ENCODE measurements around the gene GPR132.

The GPR132 gene

DNA sequence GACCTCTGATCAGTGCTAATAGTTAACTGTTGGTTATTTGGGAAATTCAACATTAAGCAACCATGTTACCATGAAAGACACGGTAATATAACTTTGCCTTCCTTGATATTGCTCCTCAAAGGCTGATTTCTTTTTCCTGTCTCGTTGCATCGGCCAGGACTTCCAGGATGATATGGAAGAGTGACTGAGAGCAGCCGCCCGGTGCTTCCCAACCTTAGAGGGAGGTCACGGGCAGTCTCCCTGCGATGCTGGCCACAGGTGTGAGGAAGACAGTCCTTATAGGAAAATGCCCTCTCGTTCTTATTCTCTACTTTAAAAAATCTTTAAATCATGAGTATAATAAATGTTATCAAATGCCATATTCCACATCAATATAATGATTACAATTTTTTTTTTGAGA, 33.1 kb upstream of the GPR132 start:
- H3K27ac ChIP-seq: no peak overlapping the region
- H3K79me2 ChIP-seq: no peaks in the 10 kb centered on the region
- peaks cover 7% of the 10 kb centered on the region for H3K4me1 ChIP-seq
- no peaks in the 10 kb centered on the region for H3K9me3 ChIP-seq (ENCODE audit: control insufficient read depth, low read length)
- H2AFZ ChIP-seq: no peak overlapping the region
- H3K9ac ChIP-seq: no peak overlapping the region
- TF ChIP-seq, protein P1, sequence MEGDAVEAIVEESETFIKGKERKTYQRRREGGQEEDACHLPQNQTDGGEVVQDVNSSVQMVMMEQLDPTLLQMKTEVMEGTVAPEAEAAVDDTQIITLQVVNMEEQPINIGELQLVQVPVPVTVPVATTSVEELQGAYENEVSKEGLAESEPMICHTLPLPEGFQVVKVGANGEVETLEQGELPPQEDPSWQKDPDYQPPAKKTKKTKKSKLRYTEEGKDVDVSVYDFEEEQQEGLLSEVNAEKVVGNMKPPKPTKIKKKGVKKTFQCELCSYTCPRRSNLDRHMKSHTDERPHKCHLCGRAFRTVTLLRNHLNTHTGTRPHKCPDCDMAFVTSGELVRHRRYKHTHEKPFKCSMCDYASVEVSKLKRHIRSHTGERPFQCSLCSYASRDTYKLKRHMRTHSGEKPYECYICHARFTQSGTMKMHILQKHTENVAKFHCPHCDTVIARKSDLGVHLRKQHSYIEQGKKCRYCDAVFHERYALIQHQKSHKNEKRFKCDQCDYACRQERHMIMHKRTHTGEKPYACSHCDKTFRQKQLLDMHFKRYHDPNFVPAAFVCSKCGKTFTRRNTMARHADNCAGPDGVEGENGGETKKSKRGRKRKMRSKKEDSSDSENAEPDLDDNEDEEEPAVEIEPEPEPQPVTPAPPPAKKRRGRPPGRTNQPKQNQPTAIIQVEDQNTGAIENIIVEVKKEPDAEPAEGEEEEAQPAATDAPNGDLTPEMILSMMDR (IDR thresholded peaks at IDR 0.05): no peak
- no peaks in the 10 kb centered on the region for H3K36me3 ChIP-seq (ENCODE audit: control insufficient read depth, insufficient read depth, low read length)
- H3K4me2 ChIP-seq (ENCODE audit: low read length): no peak overlapping the region
- no peak overlapping the region for H3K4me3 ChIP-seq (ENCODE audit: low read depth, low read length)
- H3K27me3 ChIP-seq (ENCODE audit: control insufficient read depth, insufficient read depth, low read length): no peaks in the 10 kb centered on the region

DNA sequence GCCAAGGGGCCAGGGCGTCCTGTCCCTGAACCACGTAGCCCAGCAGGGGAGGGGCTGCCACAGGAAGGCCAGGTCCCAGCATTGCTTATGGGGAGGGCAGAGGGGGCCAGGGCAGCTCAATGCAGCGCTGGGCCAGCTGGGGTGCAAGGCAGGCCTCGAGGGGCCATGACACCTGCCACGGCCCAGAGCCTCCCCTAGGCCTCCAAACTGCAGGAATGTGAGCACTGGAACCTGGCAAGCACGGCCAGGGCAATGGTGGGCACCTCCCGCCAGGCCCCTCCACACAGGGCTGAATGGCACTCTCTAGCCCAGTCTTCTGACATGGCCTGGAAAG, 32.5 kb upstream of the GPR132 start:
- H3K9me3 ChIP-seq (ENCODE audit: control insufficient read depth, low read length): no peaks in the 10 kb centered on the region
- H3K36me3 ChIP-seq (ENCODE audit: control insufficient read depth, insufficient read depth, low read length): no peaks in the 10 kb centered on the region
- no peaks in the 10 kb centered on the region for H3K79me2 ChIP-seq
- no peak overlapping the region for H3K27ac ChIP-seq
- H3K9ac ChIP-seq: no peak overlapping the region
- no peaks in the 10 kb centered on the region for H3K27me3 ChIP-seq (ENCODE audit: control insufficient read depth, insufficient read depth, low read length)
- no peak overlapping the region for H3K4me2 ChIP-seq (ENCODE audit: low read length)
- H3K4me1 ChIP-seq: peaks cover 8% of the 10 kb centered on the region
- no peak overlapping the region for H2AFZ ChIP-seq
- TF ChIP-seq, protein P1 (IDR thresholded peaks at IDR 0.05): no peak
- H3K4me3 ChIP-seq (ENCODE audit: low read depth, low read length): no peak overlapping the region

DNA sequence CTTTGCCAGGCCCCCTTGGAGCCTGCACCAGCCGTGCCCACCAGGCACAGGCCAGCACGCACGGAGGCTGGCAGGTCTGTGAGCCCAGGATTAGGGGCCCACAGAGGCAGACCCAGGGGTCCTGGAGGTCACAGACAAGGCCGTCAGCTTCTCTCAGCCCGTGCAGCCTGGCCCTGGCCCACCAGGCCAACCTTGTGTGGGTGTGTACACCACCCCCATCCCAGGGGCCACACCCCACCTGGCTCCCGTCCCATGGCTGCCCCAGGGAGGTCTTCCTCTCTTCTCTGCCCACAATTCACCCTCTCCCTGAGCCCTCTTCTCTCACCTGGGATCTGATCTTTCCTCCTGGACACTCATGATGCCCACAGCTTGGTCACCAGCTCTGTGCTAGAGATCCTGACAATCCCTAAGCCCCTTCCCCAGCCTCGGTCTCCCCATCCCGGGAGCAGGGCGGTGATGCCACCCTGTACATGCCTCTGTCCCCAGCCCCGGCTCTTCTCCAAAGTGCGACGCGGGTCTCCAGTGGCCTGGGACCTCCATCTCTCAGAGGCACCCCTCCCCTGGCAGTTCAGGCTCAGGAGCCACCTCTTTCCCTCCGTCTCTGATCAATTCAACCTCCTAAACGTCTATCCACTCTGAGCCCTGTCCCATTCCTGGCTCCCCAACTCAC, 31.1 kb upstream of the GPR132 start:
- TF ChIP-seq, protein P1 (IDR thresholded peaks at IDR 0.05): no peak
- no peak overlapping the region for H3K9ac ChIP-seq
- H3K9me3 ChIP-seq (ENCODE audit: control insufficient read depth, low read length): no peaks in the 10 kb centered on the region
- H3K36me3 ChIP-seq (ENCODE audit: control insufficient read depth, insufficient read depth, low read length): no peaks in the 10 kb centered on the region
- no peak overlapping the region for H2AFZ ChIP-seq
- H3K4me1 ChIP-seq: peaks cover 23% of the 10 kb centered on the region
- H3K27ac ChIP-seq: no peak overlapping the region
- H3K27me3 ChIP-seq (ENCODE audit: control insufficient read depth, insufficient read depth, low read length): no peaks in the 10 kb centered on the region
- H3K4me3 ChIP-seq (ENCODE audit: low read depth, low read length): no peak overlapping the region
- no peaks in the 10 kb centered on the region for H3K79me2 ChIP-seq
- no peak overlapping the region for H3K4me2 ChIP-seq (ENCODE audit: low read length)

DNA sequence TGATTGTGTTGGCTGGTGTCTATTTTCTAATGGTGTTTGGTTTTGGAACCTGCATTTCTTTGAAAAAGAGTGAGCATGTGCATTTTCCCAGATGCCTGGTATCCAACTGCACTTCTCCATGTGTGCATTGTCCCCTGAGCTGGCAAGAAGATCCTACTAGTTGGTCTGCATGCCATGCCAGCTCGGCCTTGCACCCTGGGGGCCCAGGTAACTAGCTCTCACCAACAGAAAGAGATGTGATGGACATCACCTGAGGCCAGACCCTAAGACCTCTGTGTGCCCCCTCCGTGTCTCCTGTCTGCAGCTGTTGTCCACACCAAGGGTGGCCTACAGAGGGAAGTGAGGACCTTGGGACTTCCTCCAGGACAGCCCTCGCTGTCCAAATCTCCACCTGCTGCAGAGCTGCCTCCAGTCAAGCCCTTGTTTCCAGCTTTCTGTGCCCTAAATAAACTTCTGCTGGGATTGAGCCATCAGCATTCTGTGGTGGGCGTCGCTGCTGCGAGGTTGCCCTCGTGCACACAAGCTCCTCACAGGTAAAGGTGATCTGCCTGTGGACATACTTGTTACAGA, 30.1 kb upstream of the GPR132 start:
- Histone ChIP-seq H3K9me3 (ENCODE audit: control insufficient read depth, low read length) (no peaks in the 10 kb centered on the region), H3K4me1 (peaks cover 29% of the 10 kb centered on the region), H3K79me2 (no peaks in the 10 kb centered on the region), H3K4me2 (ENCODE audit: low read length) (no peak overlapping the region), H3K36me3 (ENCODE audit: control insufficient read depth, insufficient read depth, low read length) (no peaks in the 10 kb centered on the region), H3K9ac (no peak overlapping the region), H3K27me3 (ENCODE audit: control insufficient read depth, insufficient read depth, low read length) (no peaks in the 10 kb centered on the region), H3K27ac (no peak overlapping the region), H3K4me3 (ENCODE audit: low read depth, low read length) (no peak overlapping the region), H2AFZ (no peak overlapping the region)
- TF ChIP-seq, protein P1 (IDR thresholded peaks at IDR 0.05): no peak
